Stimulated activated CD8-positive, alpha-beta memory T cell treated with anti-CD3 and anti-CD28 coated beads, Interleukin-4, amount 100 ng/mL, for 1 hour (primary cell): ENCODE measurements around the gene TUBA3E.
"Not testable (repeated sequence)": the region's sequence is repeated elsewhere in the genome, so short reads cannot be mapped to it uniquely, and the experiment has no call there.

ENCODE experiments used
- DNase-seq, 2 donors: peaks; one replicate each; pipeline ENCODE4 v3.0.0-alpha.2; 2020; ENCODE audit warnings: low read depth in 2 of 2, low spot score in 1 of 2

TUBA3E gene

DNA sequence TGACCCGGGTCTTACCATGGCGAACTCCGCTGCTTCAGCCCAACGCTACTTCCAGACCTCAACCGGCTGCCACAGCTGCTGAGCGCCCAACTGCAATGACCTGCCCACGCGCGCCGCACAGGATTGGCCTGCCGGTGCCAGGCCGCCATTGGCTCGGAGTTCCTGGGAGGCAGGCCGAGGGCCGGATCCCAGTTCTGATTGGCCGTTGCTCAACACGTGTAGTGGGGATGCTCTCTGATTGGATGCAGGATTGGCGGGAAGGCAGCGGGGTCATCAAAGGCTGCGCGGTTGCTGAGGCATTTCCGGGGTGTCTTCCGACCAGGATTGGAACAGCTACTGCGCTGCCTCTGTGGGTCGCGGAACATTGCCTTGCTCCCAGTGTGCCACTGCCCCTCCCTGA lies at the start of gene TUBA3E:
Gene TUBA3E (minus strand): TSS at position 97 of the 400 bp plus-strand sequence. CDS start 79 bp downstream, at position 18.
- no peak for DNase-seq

DNA sequence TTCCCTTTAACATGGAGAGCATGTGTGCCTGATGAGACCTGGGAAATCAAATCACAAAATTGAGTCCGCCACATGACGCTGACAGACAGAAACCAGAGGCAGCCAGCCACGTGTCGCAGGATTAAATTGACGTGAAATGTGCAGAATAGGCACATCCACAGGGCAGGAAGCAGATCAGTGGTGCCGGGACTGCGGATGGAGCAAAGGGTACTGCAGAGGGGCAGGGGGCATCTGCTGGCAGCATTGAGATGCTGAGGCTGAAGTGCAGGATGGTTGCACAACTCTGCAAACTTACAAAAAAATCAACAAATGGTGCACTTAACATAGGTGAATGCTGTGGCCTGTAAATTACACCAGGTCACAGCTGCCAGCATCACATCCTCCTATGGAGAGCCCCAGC lies 48.2 kb upstream of the TUBA3E start:
- no peak for DNase-seq

DNA sequence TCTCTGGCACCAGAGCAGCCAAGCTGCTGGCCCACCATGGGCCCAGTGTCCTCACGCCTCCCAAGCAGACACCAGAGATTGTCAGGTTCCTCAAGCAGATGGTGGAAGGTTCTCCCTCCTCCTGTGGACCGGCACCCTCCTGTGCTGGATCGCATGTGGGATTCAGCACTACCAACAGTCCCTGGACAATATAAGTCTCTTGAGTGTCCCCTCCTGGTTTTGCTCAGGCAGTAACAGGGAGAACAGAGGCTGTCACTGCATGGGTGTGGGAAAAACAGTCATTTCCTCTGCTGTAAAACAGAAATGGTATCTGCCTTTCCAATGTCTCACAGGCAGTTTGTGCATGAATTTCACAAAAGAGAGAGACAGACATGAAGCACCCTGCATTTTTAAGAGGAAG lies 47.7 kb upstream of the TUBA3E start:
- no peak for DNase-seq

DNA sequence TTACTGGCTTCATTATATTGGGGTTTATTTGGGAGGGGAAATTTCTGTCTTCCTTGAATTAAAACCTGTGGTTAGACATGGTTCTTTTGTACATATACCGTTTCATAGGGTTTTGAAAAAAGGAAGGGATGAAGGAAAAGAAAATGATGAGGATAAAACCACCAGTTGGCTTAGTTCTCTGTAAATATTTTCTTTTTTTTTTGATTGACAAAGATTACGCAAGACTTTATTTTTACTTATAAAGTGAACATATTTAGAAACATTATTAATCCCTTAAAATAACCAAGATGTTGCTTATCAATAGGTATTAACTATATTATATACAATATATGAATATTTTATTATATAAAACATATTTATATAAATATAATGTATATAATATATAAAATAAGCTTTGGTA lies 45.1 kb upstream of the TUBA3E start:
- DNase-seq: no peak

DNA sequence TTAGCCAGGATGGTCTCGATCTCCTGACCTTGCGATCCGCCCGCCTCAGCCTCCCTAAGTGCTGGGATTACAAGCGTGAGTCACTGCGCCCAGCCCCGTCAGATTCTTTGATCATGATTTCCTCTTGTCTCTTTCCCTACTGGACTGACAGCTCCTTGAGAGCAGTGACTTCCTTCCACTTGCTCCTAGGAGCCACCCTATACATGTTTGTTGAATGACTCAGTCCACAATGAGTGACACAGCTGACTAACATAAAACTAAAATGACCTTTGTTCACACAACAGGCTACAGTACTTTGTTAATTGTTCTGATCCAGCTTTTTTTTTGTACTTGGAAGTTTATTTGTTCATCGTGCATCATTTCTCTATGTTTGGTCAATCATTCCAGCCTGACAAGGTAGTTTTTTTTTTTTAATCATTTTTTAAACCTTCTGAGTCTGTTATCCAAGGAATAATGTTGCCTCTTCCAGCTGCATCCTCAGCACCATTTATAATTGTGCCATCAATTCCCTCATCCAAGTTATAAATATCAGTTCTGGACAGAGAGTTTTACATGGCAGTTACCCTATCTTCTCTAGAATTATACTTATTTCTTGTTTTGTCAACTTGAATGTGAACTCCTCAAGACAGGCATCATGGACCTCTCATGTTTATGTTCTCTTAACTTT lies 42.9 kb upstream of the TUBA3E start:
- no peak for DNase-seq

DNA sequence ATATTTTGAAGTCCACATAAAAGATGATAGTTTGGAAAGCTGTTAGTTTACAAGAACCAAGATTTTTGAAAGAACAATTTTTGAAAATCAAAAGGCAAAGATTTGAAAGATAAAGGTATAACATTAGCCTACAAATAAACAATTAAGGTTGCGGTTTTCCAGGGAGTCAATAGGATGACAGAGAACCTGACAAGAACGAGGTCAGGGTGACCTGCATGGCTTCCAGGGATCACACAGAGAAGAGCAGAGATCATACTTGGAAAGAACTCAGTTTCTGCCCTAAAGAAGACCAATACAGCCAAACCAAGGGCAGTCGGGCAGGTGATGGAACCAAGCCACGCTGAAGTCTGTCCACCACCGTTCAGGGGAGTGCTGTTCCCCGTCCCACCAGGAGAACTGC lies 41.3 kb upstream of the TUBA3E start:
- not testable (repeated sequence) for DNase-seq

DNA sequence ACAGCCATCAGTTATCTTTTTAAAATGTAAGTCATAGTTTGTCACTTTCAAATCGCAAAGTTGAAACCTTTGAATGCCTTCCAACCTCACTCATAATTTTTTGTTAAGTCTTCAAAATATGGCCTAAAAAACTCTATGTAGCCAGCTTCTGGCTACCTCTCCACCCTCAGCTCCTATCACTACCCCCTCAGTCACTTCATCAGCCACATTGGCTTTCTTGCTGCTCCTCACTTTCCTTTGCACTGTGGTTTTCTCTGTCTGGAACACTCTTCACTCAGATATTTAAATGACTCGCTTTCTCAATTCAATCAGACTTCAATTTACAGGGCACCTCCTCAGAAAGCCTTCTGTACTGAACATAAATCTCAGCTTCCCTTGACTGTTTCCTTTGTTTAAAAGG lies 34.8 kb upstream of the TUBA3E start:
- not testable (repeated sequence) for DNase-seq

DNA sequence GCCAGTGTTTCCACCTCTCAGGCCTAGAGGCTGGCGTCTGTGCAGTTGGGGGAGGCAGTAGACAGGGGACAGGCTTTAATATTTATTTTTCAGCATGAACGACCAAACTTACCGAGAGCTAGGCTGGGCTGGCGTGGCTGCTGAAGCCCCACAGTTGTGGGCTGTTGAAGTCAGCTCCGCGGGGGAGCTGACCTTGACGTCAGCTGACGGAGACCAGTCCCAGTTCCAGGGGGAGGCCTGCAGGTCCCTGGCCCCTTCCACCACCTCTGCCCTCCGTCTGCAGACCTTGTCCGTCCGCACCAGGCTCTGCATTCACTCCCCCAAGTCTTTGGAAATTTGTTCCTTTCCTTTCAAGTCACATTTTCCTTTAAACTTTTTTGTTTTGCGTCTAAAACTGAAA lies 33.4 kb upstream of the TUBA3E start:
- DNase-seq: no peak

DNA sequence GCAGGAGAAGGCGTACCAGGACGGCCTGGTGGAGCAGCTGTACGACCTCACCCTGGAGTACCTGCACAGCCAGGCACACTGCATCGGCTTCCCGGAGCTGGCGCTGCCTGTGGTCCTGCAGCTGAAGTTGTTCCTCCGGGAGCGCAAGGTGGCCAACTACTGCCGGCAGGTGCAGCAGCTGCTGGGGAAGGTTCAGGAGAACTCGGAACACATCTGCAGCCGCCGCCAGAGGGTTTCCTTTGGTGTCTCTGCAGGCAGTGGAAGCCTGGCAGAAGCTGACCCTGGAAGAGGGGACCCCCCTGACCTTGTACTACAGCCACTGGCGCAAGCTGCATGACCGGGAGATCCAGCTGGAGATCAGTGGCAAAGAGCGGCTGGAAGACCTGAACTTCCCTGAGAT lies 32.7 kb upstream of the TUBA3E start:
- DNase-seq: not testable (repeated sequence)

DNA sequence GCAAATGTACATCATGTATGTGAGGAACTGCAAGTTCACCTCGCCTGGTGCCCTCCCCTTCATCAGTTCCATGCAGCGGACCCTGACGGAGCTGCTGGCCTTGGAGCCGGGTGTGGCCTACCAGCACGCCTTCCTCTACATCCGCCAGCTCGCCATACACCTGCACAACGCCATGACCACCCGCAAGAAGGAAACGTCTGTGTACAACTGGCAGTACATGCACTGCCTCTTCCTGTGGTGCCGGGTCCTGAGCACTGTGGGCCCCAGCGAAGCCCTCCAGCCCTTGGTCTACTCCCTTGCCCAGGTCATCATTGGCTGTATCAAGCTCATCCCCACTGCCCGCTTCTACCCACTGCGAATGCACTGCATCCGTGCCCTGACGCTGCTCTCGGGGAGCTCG lies 32.1 kb upstream of the TUBA3E start:
- not testable (repeated sequence) for DNase-seq

DNA sequence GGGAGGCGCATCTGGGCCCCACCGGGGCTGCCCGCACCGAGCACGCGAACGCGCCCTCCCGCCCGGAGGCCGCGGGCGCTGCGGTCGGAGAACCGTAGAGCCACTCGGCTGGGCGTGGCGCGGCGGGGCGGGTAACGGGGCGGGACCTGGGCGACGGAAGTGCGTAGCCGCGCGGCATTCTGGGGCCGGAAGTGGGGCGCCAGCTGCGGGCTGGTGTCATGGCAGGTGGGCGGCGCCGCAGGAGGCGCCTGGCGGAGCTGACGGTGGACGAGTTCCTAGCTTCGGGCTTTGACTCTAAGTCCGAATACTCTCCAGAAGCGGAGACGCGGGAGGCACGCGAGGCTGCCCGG lies 30.9 kb upstream of the TUBA3E start:
- DNase-seq: not testable (repeated sequence)

DNA sequence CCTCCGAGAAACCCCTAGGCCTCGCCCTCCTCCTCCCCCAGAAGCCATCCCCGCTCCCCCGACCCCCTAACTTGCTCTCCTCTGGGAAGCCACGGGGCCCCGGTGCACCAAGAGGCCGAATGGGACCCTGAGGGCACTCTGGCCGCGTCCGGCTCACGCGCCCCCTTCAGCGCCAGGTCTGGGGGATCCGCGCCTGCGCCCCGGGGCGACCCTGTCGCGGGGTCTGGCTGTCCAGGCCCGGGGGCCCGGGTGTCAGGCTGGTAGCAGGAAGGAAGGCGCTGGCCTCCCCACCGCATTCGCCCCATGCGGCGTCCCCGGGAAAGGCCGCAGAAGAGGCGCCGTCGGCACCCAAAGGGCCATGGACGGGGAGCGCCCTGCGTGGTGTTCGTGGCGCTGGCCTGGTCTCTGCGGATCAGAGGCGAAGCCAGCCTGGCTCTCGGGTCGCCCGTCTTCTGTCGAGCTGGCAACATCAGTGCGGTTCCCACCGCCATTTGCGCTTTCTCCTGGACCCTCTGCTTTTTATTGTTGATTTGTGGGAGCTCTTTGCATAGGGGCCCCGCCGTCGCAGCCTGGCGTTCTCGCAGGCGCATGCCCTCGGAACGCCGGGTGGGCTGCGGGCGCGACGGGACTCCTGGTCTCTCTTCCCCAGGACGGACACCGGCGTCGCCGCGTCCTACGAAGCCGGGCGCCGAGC lies 30.4 kb upstream of the TUBA3E start:
- not testable (repeated sequence) for DNase-seq

DNA sequence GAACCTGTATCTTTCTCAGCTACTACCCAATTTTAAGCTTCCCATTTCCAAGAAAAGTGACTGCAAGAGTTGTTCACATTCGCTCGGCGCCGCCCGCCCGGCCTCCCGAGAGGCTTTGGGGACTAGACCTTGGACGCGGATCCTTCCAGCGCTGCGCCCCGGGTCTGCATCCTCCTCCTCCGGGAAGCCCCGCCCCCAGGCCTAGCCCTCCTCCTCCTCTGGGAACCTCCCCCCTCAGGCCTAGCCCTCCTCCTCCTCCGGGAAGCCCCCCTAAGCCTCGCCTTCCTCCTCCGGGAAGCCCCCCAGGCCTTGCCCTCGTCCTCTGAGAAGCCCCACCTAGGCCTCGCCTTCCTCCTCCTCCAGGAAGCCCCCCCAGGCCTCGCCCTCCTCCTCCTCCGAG lies 29.8 kb upstream of the TUBA3E start:
- DNase-seq: not testable (repeated sequence)

DNA sequence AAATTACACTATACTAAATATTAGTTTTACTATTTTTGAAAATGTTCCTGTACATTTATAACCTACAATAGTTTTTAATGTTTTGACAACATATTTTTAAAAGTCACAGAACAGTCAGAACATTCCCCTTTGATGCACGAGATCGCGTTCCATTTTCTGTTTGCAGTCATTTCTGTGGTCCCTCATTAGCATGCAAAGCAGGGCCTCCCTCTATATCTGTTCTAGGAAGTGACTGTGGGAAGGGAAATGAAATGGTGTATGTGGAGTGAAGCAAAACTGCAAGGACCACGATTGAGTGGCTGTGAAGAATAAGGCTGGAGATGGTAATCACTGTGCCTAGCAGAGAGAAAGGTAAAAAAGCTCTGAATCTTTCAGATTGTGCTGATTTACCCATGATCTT lies 24.3 kb upstream of the TUBA3E start:
- not testable (repeated sequence) for DNase-seq

DNA sequence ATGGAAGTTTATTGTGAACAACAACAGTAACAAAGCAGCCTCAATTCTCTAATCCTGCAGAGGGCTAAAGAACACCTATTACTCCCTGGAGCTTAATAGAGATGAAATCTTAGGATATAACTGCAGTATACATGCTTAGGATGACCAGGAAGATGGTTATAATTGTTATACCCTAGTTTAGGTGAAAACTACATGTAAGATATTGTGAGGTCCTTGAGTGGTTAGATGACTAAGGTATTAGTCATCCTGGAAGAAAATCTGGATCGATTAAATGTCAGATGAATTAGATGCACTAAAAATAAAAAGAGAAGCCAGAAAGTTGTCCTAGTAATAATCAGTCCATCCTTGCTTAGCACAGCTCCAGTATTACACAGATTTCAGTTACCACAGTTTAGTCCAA lies 22.3 kb upstream of the TUBA3E start:
- not testable (repeated sequence) for DNase-seq

DNA sequence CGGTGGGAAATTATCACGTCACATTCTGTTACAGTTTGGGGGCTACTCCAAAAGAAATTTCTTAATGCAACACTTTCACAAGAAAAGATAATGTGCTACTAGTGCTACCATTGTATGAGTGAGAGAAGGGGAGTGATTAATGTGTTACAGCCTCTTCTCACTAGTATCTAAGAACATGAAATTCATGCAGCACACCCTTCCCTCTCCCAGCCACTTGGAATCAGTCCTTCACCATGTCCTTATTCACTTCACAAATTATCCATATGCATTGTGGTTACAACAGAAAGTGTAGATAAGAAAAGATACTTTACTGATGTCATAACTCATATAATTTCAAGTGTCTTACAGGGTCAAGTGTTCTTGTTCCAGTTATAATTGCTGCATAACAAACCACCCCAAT lies 20.9 kb upstream of the TUBA3E start:
- DNase-seq: not testable (repeated sequence)

DNA sequence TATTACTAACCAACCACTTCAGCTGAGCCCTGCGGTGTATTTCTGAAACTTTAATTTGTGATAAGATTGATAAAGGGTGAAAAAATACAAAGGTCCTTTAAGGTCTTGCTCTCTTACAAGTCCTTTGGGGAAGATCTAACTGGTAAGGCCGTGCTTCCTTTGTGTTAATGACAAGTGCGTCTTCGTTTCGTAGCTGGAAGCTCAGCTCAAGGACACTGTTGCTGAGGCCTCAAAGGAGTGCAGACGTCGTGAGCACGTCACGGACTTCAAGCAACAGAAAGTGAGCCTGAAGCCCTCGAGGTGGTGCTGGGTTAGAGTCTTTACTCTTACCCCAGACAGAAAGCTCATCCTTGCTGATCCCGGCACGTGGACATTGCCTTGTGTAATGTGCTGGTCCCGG lies 8.8 kb upstream of the TUBA3E start:
- DNase-seq: not testable (repeated sequence)

DNA sequence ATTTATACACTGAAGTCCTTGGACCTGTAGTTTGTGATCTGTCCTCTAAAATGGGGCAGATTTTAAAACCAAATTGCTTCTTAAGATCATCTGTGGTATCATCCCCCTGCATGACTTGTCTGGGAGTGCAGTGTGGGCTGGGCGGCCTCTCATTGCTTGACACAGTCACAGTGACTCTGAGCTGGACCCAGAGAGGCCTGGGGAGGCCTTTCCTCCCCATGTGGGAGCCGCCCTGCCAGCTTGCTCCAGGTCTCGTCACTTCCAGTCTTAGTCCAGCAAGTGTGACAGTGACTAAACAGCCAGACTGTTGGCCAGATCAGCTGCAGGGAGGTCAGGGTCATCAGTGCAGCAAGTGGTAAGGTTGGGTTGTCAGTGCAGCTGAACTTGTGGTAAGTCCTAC lies 4.9 kb upstream of the TUBA3E start:
- not testable (repeated sequence) for DNase-seq

DNA sequence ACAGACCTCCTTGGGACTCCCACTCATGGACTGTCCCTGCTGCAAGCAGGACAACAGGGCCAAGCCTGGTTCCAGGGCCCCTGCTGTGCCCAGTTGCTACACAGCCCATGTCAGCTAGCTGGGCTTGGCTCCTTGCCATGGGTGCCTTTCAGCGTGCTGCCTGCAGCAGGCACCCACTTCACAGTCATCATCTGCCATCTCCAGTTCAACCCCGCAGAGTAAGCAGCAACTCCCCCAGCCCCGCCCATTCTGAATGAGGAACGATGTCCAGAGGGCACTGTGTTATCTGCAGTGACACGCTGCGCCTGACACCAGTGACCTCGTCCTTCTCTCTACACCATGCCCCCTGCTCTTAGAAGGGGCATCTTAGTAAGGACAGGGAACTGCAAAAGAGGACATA lies 4.3 kb upstream of the TUBA3E start:
- not testable (repeated sequence) for DNase-seq

DNA sequence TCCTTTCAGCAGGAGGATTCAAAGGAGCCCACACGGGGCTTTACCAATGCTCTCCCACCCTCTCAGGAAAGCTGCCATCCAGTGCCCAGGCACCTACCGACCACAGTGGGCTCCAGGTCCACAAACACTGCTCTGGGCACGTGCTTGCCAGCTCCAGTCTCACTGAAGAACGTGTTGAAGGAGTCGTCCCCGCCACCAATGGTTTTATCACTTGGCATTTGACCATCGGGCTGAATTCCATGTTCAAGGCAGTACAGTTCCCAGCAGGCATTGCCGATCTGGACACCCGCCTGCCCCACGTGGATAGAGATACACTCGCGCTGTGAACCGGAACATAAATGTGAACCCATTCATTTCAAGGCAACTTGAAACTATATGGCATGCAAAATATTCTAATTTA lies 2.2 kb downstream of the TUBA3E start:
- not testable (repeated sequence) for DNase-seq

DNA sequence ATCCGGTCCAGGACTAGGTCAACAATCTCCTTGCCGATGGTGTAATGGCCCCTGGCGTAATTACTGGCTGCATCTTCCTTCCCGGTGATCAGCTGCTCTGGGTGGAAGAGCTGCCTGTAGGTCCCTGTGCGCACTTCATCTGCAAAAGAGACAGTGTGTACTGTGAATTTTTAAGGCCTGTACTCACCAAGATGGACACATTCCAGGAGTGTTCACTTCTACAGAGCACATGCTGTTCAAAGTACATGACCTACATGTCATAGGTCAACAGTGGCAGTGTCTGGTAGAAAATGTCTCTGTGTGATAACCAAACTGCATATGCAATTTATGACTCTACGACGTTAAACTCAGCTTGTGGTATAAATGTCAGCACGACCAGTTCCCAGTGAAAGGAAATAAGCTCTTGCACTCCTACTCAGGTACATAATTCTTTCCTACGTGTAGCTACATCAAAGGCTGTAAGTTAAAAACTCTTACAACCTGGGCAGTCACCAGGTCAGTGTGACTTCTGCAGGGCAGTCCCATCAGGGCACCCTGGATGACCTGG lies 3.1 kb downstream of the TUBA3E start:
- DNase-seq: not testable (repeated sequence)

DNA sequence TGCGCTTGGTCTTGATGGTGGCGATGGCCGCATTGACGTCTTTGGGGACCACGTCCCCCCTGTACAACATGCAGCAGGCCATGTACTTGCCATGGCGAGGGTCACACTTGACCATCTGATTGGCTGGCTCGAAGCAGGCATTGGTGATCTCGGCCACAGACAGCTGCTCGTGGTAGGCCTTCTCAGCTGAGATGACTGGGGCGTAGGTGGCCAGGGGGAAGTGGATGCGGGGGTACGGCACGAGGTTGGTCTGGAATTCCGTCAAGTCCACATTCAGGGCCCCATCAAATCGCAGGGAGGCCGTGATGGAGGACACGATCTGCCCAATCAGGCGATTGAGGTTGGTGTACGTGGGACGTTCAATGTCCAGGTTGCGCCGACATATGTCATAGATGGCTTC lies 4.4 kb downstream of the TUBA3E start:
- DNase-seq: not testable (repeated sequence)

DNA sequence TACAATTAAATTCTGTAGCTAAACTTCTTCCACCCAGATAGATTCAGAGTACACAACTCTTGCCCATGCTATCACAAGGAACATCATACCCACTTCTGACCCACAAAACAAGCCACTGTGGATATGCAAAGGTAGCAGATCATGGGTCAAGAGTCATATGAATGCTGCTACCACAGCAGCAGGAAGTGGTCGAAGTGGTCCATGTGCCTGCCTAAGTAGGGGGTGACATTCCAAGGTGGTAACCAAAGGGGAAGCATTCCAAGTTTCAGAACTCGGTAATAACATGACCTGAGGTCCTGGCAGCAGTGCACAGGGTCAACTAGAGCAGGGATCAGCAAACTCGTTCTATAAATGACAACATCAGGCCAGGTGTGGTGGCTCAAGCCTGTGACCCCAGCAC lies 5.8 kb downstream of the TUBA3E start:
- DNase-seq: not testable (repeated sequence)
